Rectal smooth muscle tissue (tissue), 1 donor: Measurements from ENCODE around the gene ZNF557.
"Not testable (repeated sequence)": the region's sequence is repeated elsewhere in the genome, so short reads cannot be mapped to it uniquely, and the experiment has no call there.

Source experiments
- H3K27ac ChIP-seq: one replicate; pipeline ENCODE4 v1.7.0; 2013; ENCODE audit warnings: low read depth, low read length, inconsistent platforms
- H3K27me3 ChIP-seq: one replicate; pipeline ENCODE4 v1.7.0; 2013; ENCODE audit warnings: low read length; ENCODE audit not compliant: control insufficient read depth, insufficient read depth
- H3K36me3 ChIP-seq: one replicate; pipeline ENCODE4 v1.7.0; 2013; ENCODE audit warnings: low read length; ENCODE audit not compliant: control insufficient read depth, insufficient read depth
- H3K4me1 ChIP-seq: one replicate; pipeline ENCODE4 v1.7.0; 2013; ENCODE audit warnings: low read length; ENCODE audit not compliant: control insufficient read depth, insufficient read depth
- H3K4me3 ChIP-seq: one replicate; pipeline ENCODE4 v1.7.0; 2013; ENCODE audit warnings: low read length
- H3K9ac ChIP-seq: one replicate; pipeline ENCODE4 v1.7.0; 2013; ENCODE audit warnings: low read length

Gene ZNF557

DNA sequence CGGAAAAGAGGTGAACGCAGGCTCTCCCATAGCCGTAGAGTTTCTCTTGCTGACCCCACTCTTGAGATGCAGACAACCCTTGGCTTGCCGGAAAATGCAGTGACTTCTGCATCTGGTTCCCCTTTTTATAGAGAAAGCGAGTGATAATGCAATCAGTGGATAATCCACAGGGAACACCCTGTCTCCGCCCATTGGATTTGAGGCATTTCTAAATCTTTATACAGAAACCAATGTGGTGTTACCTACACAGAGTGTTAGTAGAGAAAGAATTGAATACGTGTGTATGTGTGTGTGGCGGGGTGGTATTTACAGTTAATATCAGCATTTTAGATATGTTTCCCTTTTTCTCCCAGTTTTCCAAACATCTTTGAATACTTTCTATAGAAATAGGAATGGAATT lies 10.9 kb upstream of the ZNF557 start, which contains the start of gene MBD3L3:
MBD3L3 (minus strand) TSS at position 101 of the 400 bp plus-strand sequence; CDS start at position 30, 71 bp downstream.
- H3K9ac ChIP-seq, H3K4me3 ChIP-seq: not testable (repeated sequence)

DNA sequence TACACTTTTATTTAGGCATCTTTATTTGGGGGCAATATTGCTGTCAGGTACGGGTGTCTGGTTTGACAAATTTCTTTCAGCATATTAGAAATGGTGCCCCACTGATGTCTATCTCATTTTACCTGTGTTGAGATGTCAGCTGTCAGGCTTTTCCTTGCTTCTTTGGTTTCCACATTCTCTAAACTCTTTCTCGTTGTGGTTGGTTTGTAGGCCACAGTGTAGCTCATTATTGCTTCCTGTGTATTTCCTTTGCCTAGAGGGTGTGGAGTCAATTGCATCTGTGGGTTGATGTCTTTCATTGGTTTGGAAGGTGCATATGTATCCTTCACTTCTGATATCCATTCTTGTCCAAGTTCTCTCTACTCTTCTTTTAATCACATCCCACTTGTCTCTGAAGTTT lies 9.5 kb upstream of the ZNF557 start:
- not testable (repeated sequence) for H3K27me3 ChIP-seq, H3K9ac ChIP-seq, H3K4me1 ChIP-seq, H3K36me3 ChIP-seq, H3K4me3 ChIP-seq, H3K27ac ChIP-seq

More for the DNA sequence above, 10.9 kb upstream of the ZNF557 start, which contains the start of gene MBD3L3:
- not testable (repeated sequence) for H3K27me3 ChIP-seq, H3K36me3 ChIP-seq, H3K27ac ChIP-seq, H3K4me1 ChIP-seq

DNA sequence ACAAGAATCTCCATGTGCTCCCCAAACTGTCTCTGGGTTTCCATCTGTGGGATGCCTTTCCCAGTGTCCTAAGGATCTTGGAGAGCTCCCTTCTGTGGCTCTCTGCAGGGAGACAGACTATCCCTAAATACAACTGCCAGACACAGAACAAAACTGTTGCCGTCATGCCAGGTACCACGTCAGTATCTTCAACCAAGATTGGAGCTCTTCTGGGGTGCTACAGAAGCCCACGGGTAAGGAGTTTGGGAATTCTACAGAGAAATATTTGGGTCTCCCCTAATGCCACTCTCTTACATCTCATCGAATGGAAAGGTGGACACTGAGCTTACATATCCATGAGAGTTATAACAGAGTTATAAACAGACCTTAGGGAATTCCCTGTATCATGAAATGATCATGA lies 6.2 kb upstream of the ZNF557 start:
- Histone ChIP-seq H3K27ac (no peak overlapping the region), H3K9ac (no peak overlapping the region), H3K4me3 (no peak overlapping the region), H3K4me1 (no peaks in the 10 kb centered on the region), H3K27me3 (no peaks in the 10 kb centered on the region), H3K36me3 (no peaks in the 10 kb centered on the region)

DNA sequence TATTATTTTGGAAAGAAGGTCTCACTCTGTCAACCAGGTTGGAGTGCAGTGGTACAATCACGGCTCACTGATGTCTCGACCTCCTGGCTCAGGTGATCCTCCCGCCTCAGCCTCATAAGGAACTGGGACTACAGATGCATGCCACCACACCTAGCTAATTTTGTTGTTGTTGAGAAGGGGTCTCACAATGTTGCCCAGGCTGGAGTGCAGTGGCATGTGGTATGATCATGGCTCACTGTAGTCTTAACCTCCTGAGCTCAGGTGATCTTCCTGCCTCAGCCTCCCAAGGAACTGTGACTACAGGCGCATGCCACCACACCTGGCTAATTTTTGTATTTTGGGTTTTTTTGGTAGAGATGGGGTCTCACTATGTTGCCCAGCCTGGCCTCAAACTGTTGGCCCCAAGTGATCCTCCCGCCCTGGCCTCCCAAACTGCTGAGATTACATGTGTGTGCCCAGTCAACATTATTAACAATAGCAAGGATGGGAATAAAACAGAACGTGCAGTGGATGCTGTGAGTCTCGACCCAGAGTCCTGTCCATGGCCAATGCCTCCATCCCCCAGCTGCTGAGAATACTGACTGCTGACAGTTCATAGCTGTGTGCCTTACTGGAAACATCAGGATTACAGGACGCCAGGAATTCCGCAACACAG lies 5.6 kb upstream of the ZNF557 start:
- Histone ChIP-seq H3K36me3 (no peaks in the 10 kb centered on the region), H3K9ac (no peak overlapping the region), H3K4me3 (no peak overlapping the region), H3K27me3 (no peaks in the 10 kb centered on the region), H3K4me1 (no peaks in the 10 kb centered on the region), H3K27ac (no peak overlapping the region)

DNA sequence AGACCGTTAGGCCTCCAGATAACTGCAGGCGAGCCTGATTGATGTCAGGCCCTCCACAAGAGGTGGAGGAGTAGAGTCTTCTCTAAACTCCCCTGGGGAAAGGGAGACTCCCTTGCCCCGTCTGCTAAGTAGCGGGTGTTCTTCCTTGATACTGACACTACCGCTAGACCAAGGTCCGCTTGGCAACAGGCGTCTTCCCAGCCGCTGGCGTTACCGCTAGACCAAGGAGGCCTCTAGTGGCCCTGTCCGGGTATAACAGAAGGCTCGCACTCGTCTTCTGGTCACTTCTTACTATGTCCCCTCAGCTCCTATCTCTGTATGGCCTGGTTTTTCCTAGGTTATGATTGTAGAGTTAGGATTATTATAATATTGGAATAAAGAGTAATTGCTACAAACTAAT lies 2.4 kb upstream of the ZNF557 start:
- not testable (repeated sequence) for H3K27ac ChIP-seq, H3K4me3 ChIP-seq, H3K27me3 ChIP-seq, H3K36me3 ChIP-seq, H3K9ac ChIP-seq, H3K4me1 ChIP-seq

DNA sequence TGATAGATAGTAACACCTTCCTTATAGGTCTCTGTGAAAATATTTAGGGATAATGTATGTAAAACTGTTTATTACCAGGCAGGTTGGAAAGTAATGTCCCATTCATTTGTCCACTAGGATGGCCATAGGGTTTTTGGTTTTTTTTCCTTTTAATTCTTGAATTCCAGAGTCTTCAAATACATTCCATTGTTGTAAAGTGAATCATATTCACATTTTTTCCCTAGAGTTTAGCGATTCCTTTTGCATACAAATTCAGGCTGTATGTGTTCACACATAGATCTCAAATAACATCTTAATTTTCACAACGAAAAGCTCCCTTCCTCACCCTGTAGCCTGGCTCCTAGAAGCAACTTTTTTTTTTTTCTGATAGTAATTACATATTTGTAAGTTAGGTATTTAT lies 1.8 kb upstream of the ZNF557 start:
- no peak overlapping the region for H3K9ac ChIP-seq
- no peak overlapping the region for H3K4me3 ChIP-seq
- no peaks in the 10 kb centered on the region for H3K27me3 ChIP-seq
- peaks cover 5% of the 10 kb centered on the region for H3K4me1 ChIP-seq
- H3K36me3 ChIP-seq, result peaks cover 6% of the 10 kb centered on the region
- H3K27ac ChIP-seq, result no peak overlapping the region

DNA sequence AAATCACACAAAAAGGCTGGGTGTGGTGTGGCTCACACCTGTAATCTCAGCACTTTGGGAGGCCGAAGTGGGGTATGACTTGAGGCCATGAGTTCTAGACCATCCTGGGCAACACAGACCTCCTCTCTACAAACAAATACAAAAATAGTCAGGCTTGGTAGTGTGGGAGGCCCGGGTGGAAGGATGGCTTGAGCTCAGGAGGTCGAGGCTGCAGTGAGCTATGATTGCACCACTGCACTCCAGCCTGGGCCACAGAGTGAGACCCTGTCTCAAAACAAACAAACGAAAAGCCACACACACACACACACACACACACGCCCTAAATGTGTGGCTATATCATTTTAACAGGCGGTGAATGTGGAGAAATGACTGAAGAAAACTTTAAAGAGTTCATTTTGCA lies 904 bp upstream of the ZNF557 start:
- Histone ChIP-seq H3K9ac (no peak overlapping the region), H3K4me3 (no peak overlapping the region), H3K4me1 (peaks cover 5% of the 10 kb centered on the region), H3K27me3 (no peaks in the 10 kb centered on the region), H3K27ac (no peak overlapping the region), H3K36me3 (peaks cover 10% of the 10 kb centered on the region)

DNA sequence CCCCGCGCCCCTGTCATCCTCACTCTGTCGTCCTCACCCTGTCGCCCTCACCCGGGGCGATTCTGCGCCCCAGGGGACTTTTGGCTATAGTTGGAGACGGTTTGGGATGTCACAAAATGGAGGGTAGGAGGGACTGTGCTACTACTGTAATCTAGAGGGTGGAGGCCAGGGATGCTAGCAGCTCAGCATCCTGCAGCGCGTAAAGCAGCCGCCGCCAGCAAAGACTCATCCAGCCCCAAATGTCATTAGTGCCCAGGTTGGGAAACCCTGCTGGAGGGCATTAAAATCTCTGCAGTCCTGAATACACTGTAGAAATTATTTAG lies 362 bp downstream of the ZNF557 start:
- Histone ChIP-seq H3K4me3 (peak overlapping the region; percentile 87), H3K9ac (peak overlapping the region; percentile 83), H3K27me3 (no peaks in the 10 kb centered on the region), H3K4me1 (peaks cover 5% of the 10 kb centered on the region), H3K36me3 (peaks cover 16% of the 10 kb centered on the region), H3K27ac (peak overlapping the region; percentile 79)

DNA sequence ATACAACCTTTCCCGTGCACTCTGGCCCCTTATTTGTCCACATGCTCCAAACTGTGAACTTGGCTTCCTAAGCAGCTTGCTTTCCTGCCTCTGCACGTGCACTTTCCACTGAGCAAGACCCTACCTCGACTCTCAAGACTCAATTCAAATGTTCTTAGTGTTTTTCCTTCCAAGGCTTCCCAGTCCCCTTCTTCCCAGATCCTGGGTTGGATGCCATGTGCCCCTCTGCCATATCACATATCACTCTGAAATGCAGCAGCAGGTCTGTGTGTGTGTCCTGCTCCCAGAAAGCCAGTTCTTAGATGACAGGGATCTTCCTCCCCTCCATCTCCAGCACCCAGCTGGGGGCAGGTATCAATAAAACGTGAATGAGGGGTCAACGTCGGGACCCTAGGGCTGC lies 3.0 kb downstream of the ZNF557 start:
- no peak overlapping the region for H3K4me3 ChIP-seq
- H3K27ac ChIP-seq, result no peak overlapping the region
- no peak overlapping the region for H3K9ac ChIP-seq
- peaks cover 5% of the 10 kb centered on the region for H3K4me1 ChIP-seq
- H3K36me3 ChIP-seq, result peaks cover 40% of the 10 kb centered on the region
- H3K27me3 ChIP-seq, result no peaks in the 10 kb centered on the region

DNA sequence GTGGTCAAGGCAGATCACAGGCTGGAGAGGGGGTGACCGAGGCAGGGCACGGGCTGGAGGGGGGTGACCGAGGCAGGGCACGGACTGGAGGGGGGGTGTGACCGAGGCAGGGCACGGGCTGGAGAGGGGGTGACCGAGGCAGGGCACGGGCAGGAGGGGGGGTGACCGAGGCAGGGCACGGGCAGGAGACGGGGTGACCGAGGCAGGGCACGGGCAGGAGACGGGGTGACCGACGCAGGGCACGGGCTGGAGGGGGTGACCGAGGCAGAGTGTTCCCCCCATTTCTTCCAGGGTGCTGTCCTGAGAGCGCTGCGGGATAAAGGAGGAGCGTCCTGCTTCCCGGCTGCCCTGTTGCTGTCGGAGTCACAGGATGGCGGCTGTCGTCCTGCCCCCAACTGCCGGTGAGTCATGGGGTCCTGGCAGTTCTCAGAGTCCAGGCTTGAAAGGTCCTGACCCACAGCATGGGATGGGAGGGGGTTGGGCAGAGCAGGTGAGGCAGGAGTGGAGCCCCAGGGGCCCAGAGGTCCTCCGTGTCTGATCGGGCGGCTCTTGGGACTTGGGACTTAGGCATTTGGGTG lies 5.3 kb downstream of the ZNF557 start:
- H3K27me3 ChIP-seq, result no peaks in the 10 kb centered on the region
- H3K4me1 ChIP-seq, result peaks cover 5% of the 10 kb centered on the region
- no peak overlapping the region for H3K9ac ChIP-seq
- peaks cover 57% of the 10 kb centered on the region for H3K36me3 ChIP-seq
- no peak overlapping the region for H3K27ac ChIP-seq
- no peak overlapping the region for H3K4me3 ChIP-seq

DNA sequence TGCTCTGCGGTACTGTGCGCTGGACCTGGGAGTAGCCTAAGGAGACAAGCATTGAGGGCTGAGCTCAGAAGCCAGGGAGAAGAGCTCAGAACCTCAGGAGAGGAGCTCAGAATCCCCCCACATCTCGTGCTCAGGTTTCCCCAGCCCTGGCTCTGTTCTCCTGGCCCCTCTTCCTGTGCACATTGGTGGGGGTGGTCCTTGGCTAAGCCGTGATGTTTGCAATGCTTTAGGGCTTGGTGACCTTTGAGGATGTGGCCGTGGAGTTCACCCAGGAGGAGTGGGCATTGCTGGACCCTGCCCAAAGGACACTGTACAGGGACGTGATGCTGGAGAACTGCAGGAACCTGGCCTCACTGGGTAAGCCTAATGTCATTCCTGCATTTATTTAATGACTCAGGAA lies 6.6 kb downstream of the ZNF557 start:
- Histone ChIP-seq H3K4me3 (no peak overlapping the region), H3K36me3 (peaks cover 71% of the 10 kb centered on the region), H3K27ac (no peak overlapping the region), H3K9ac (no peak overlapping the region), H3K27me3 (no peaks in the 10 kb centered on the region), H3K4me1 (no peaks in the 10 kb centered on the region)

DNA sequence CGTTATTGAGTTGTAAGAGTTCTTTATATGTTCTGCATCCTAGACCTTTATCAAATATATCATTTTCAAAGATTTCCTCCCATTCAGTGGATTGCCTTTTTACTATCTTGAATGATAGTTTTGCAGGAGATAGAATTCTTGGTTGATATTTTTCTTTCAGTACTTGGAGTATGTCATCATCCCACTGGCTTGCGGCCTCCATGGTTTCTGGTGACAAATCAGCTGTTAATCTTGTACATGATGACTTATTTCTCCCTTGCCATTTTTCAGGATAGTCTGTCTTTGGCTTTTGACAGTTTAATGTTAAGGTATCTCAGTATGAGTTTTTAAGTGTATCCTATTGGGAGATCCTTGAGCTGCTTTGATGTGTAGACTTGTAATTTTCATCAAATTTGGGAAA lies 8.5 kb downstream of the ZNF557 start:
- Histone ChIP-seq H3K27ac (no peak overlapping the region), H3K4me3 (no peak overlapping the region), H3K36me3 (peaks cover 80% of the 10 kb centered on the region), H3K27me3 (no peaks in the 10 kb centered on the region), H3K4me1 (no peaks in the 10 kb centered on the region), H3K9ac (no peak overlapping the region)
